ENCODE measurements around the gene BEGAIN.

DNA sequence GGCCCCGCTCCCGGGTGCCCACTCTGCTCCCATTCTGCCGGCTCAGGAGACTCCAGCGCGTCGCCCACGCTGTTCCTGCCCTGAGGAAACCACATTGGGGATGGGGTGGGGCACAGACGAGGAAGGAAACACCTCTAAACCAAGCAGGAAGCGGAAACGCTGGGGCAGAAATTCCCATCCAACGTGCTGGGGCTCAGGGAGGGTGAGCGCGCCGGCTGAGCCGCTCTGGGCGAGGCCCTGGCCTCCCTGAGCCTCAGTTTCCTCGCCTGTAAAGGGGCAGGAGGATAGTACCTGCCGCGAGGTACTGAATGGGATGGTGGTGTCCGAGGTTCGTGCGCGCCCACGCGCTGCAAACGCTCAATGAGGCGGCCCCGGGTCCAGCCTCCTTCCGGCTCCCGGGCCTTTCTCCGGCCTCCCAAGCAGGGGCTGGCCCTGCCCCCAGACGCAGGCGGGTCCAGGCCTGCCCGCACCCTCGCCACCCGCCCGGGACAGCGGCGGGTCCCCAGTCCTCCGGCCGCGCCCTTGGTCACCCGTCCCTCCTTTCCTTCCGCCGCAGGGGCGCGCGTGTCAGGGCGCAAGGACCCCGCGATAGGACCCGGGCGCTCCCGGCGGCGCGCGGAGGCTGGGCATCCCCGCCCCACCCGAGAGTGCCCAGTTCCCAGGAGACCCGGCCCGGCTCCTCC lies 673 bp downstream of the BEGAIN start:
- no peak for TF ChIP-seq CTCF (IDR thresholded peaks at IDR 0.05)
- TF ChIP-seq POLR2A (IDR thresholded peaks at IDR 0.05) = no peak

All from adrenal gland (tissue), 5 donors.